Ishikawa (cell line): Measurements from ENCODE around the gene LRIF1.

Source experiments
- CEBPB ChIP-seq: IDR thresholded peaks from 2 replicates; pipeline ENCODE4 v1.6.1; 2012
- CREB1 ChIP-seq: IDR thresholded peaks from 2 replicates; pipeline ENCODE4 v1.6.1; 2012; ENCODE audit warnings: low read depth
- EGR1 ChIP-seq: IDR thresholded peaks from 2 replicates; pipeline ENCODE4 v1.6.1; 2012
- EP300 ChIP-seq: IDR thresholded peaks from 2 replicates; pipeline ENCODE4 v1.6.1; 2012; ENCODE audit warnings: borderline replicate concordance
- FOXM1 ChIP-seq: IDR thresholded peaks from 2 replicates; pipeline ENCODE4 v1.6.1; 2012; ENCODE audit warnings: low read depth, borderline replicate concordance
- NFIC ChIP-seq: IDR thresholded peaks from 2 replicates; pipeline ENCODE4 v1.6.1; 2012
- RAD21 ChIP-seq: IDR thresholded peaks from 2 replicates; pipeline ENCODE4 v1.6.1; 2012; ENCODE audit warnings: low read depth
- TAF1 ChIP-seq: IDR thresholded peaks from 2 replicates; pipeline ENCODE4 v1.6.1; 2012; ENCODE audit warnings: low read depth, mild to moderate bottlenecking
- TCF12 ChIP-seq: IDR thresholded peaks from 2 replicates; pipeline ENCODE4 v1.6.1; 2012; ENCODE audit warnings: low read depth
- TEAD4 ChIP-seq: IDR thresholded peaks from 2 replicates; pipeline ENCODE4 v1.6.1; 2012
- YY1 ChIP-seq: IDR thresholded peaks from 2 replicates; pipeline ENCODE4 v1.6.1; 2012; ENCODE audit warnings: low read depth
- ZBTB7A ChIP-seq: IDR thresholded peaks from 2 replicates; pipeline ENCODE4 v1.6.1; 2012; ENCODE audit warnings: low read depth
- TF ChIP-seq, protein P1 (sequence below): IDR thresholded peaks from 2 replicates; pipeline ENCODE4 v1.6.1; 2012
- TF ChIP-seq, protein P2 (sequence below): IDR thresholded peaks from 2 replicates; pipeline ENCODE4 v1.6.1; 2012; ENCODE audit warnings: low read depth, mild to moderate bottlenecking
- TF ChIP-seq, protein P3 (sequence below): IDR thresholded peaks from 2 replicates; pipeline ENCODE4 v1.6.1; 2012

Gene LRIF1

DNA sequence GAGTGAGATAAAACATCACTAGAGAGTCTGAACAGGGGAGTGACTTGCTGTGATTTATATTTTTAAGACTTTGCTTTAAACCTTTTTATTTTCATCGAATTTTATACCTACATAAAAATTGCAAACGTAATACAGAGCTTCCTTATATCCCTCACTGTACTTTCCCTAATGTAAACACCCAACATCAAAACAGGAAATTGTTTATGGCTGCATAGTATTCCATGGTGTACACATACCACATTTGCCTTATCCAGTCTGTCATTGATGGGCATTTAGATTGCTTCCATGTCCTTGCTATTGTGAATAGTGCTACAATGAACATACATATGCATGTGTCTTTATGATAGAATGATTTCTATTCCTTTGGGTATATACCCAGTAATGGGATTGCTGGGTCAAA is 34.8 kb downstream of the LRIF1 start:
- TF ChIP-seq, protein P1, sequence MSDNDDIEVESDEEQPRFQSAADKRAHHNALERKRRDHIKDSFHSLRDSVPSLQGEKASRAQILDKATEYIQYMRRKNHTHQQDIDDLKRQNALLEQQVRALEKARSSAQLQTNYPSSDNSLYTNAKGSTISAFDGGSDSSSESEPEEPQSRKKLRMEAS, result no peak
- TF ChIP-seq, protein P2, sequence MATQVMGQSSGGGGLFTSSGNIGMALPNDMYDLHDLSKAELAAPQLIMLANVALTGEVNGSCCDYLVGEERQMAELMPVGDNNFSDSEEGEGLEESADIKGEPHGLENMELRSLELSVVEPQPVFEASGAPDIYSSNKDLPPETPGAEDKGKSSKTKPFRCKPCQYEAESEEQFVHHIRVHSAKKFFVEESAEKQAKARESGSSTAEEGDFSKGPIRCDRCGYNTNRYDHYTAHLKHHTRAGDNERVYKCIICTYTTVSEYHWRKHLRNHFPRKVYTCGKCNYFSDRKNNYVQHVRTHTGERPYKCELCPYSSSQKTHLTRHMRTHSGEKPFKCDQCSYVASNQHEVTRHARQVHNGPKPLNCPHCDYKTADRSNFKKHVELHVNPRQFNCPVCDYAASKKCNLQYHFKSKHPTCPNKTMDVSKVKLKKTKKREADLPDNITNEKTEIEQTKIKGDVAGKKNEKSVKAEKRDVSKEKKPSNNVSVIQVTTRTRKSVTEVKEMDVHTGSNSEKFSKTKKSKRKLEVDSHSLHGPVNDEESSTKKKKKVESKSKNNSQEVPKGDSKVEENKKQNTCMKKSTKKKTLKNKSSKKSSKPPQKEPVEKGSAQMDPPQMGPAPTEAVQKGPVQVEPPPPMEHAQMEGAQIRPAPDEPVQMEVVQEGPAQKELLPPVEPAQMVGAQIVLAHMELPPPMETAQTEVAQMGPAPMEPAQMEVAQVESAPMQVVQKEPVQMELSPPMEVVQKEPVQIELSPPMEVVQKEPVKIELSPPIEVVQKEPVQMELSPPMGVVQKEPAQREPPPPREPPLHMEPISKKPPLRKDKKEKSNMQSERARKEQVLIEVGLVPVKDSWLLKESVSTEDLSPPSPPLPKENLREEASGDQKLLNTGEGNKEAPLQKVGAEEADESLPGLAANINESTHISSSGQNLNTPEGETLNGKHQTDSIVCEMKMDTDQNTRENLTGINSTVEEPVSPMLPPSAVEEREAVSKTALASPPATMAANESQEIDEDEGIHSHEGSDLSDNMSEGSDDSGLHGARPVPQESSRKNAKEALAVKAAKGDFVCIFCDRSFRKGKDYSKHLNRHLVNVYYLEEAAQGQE, result no peak
- TF ChIP-seq EP300 (no peak), NFIC (no peak), EGR1 (no peak), RAD21 (no peak), TEAD4 (no peak), FOXM1 (no peak), CREB1 (no peak), TAF1 (no peak)
- TF ChIP-seq, protein P3, sequence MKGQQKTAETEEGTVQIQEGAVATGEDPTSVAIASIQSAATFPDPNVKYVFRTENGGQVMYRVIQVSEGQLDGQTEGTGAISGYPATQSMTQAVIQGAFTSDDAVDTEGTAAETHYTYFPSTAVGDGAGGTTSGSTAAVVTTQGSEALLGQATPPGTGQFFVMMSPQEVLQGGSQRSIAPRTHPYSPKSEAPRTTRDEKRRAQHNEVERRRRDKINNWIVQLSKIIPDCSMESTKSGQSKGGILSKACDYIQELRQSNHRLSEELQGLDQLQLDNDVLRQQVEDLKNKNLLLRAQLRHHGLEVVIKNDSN, result no peak

DNA sequence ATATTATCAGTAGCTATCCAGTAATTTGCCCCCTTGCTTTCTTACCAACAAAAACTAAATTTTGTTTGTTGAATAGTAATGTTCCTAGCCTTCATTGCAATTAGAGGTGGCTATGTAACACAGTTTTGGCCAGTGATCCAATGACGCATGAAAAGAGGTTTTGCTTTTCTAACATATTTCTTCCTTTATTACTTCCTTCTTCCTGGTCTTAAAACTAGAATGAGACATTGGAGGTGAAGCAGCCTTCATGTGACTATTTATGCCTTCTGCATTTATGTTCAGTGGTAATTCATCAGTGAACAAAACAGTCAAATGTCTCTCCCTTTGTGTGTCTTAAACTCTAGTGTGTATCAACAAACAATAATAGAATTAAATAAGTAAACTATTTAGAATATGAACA is 35.5 kb downstream of the LRIF1 start:
- no peak for TF ChIP-seq CEBPB
- TF ChIP-seq NFIC, result no peak
- TF ChIP-seq ZBTB7A, result no peak
- TF ChIP-seq, protein P2, result no peak
- TF ChIP-seq EGR1, result no peak
- TF ChIP-seq, protein P3, result no peak
- TF ChIP-seq TEAD4, result no peak
- no peak for TF ChIP-seq FOXM1
- TF ChIP-seq CREB1, result no peak
- TF ChIP-seq TCF12, result no peak
- no peak for TF ChIP-seq YY1
- TF ChIP-seq TAF1, result no peak
- TF ChIP-seq RAD21, result no peak
- TF ChIP-seq, protein P1, result no peak
- TF ChIP-seq EP300, result no peak

DNA sequence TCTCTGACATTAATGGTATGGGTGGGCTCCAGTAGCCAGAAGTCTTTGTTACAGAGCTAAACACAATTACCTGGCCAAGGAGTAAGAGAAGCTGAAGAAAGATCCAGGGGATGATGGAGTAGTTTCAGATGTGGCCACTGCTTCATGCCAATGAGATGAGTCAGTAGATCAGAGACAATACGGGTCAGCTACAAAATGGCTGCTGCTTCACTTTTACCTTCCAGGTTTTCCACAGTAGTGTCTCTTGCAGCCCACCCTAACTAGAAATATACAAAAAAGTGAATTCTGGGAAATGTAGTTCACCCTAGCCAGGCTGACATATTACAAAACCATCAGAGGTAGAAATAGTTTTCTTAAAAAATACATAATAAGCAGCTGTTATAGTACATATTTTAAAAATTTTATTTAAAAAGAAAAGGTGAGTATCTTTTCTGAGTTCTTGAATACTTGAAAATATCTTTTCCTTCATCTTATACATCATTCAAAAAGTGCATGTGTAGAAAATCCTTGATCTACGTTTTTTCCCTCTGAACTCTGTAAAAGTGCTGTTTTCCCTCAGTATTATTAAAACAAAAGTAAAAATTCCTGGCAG is 36.1 kb downstream of the LRIF1 start:
- TF ChIP-seq FOXM1 (no peak), CREB1 (no peak), YY1 (no peak), RAD21 (no peak), NFIC (no peak), EP300 (no peak), TAF1 (no peak), TCF12 (no peak)
- TF ChIP-seq, protein P3, result no peak
- TF ChIP-seq, protein P2, result no peak
- TF ChIP-seq, protein P1, result no peak

DNA sequence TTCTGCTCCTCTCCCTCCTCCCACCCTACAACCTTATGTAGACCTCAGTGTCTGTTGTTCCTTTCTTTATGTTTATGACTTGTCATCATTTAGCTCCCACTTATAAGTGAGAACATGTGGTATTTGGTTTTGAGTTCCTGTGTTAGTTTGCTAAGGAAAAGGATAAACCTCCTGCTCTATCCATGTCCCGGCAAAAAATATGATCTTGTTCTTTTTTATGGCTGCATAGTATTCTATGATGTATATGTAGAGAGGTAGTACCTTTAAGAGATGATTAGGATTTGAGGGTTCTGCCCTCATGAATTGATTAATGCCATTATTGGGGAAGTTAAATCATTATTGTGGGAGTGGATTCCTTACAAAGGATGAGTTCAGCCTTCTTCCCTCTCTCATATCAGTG is 41.8 kb downstream of the LRIF1 start:
- TF ChIP-seq YY1 (no peak), NFIC (no peak), TEAD4 (no peak), RAD21 (no peak), CEBPB (no peak), EGR1 (no peak), EP300 (no peak), ZBTB7A (no peak), CREB1 (no peak)
- TF ChIP-seq, protein P1, result no peak
- TF ChIP-seq, protein P2, result no peak
- TF ChIP-seq, protein P3, result no peak
